OCI-LY7 (cell line): Measurements from ENCODE around the gene CLCN2. TPM values are rescaled to one million over a fixed set of nuclear protein-coding genes. Genes with fewer than 3 reads are reported as not detected.

Source experiments
- BruUV-seq: library from RNA; stranded (reverse); fragments of 400-500 nt; replicated peaks from 2 replicates; lab custom pipeline; 2021; lab: Mats Ljungman, UMichigan
- CTCF ChIA-PET: fragments of 300-600 bp; sonication (Branson Sonifier 250); formaldehyde crosslinking; loops from one replicate; lab custom pipeline; 2022; ENCODE audit warnings: antibody characterized with exemption; ENCODE audit not compliant: unreplicated experiment; lab: Charles Lee
- POLR2A ChIA-PET: fragments of 300-600 bp; sonication (Branson Sonifier 250); formaldehyde crosslinking; loops from one replicate; lab custom pipeline; 2022; ENCODE audit warnings: antibody characterized with exemption; lab: Charles Lee
- DNase-seq: peaks from one replicate; pipeline ENCODE4 v3.0.0-alpha.2; 2015; ENCODE audit warnings: low spot score
- H2AFZ ChIP-seq: fragments of 200-600 bp; sonication (generic), shearing (Covaris generic); 2 replicates; pipeline ENCODE4 v1.6.1; 2014; ENCODE audit warnings: mild to moderate bottlenecking, antibody characterized with exemption, low read length, moderate library complexity
- H3K27ac ChIP-seq: fragments of 200-600 bp; sonication (generic); 2 replicates; pipeline ENCODE4 v1.5.1; 2014; ENCODE audit warnings: mixed run types, low read depth, mild to moderate bottlenecking, moderate library complexity, low read length, inconsistent platforms; ENCODE audit not compliant: poor library complexity, severe bottlenecking
- H3K36me3 ChIP-seq: fragments of 200-600 bp; sonication (generic); 2 replicates; pipeline ENCODE4 v1.6.1; 2014; ENCODE audit warnings: mild to moderate bottlenecking, antibody characterized with exemption, low read length, moderate library complexity, mixed read lengths; ENCODE audit not compliant: insufficient read depth
- H3K4me1 ChIP-seq: fragments of 200-600 bp; sonication (generic); 2 replicates; pipeline ENCODE4 v1.5.1; 2014; ENCODE audit warnings: mild to moderate bottlenecking, low read length; ENCODE audit not compliant: insufficient read depth, poor library complexity, severe bottlenecking
- H3K4me2 ChIP-seq: fragments of 200-600 bp; sonication (generic); 2 replicates; pipeline ENCODE4 v1.6.1; 2014; ENCODE audit warnings: mild to moderate bottlenecking, low read length
- H3K4me3 ChIP-seq: fragments of 200-600 bp; sonication (generic); 2 replicates; pipeline ENCODE4 v1.5.1; 2014; ENCODE audit warnings: mild to moderate bottlenecking, low read depth, low read length; ENCODE audit not compliant: poor library complexity, severe bottlenecking
- H3K79me2 ChIP-seq: fragments of 200-600 bp; sonication (generic); 2 replicates; pipeline ENCODE4 v1.6.1; 2016; ENCODE audit warnings: low read depth, mild to moderate bottlenecking, low read length, moderate library complexity, mixed read lengths; ENCODE audit not compliant: insufficient read depth
- H3K9me2 ChIP-seq: fragments of 200-600 bp; sonication (generic); 2 replicates; pipeline ENCODE4 v1.6.1; 2016; ENCODE audit warnings: mild to moderate bottlenecking, low read length, mixed read lengths; ENCODE audit not compliant: insufficient read depth
- H3K9me3 ChIP-seq: fragments of 200-600 bp; sonication (generic); 2 replicates; pipeline ENCODE4 v1.6.1; 2014; ENCODE audit warnings: mild to moderate bottlenecking, mixed run types, low read length, mixed read lengths
- H4K20me1 ChIP-seq: fragments of 200-600 bp; sonication (generic); 2 replicates; pipeline ENCODE4 v1.6.1; 2014; ENCODE audit warnings: mild to moderate bottlenecking, antibody characterized with exemption, low read length, moderate library complexity, mixed read lengths; ENCODE audit not compliant: insufficient read depth
- EZH2phosphoT487 ChIP-seq: fragments of 200-600 bp; sonication (generic); IDR thresholded peaks from 2 replicates; pipeline ENCODE4 v1.6.1; 2018; ENCODE audit warnings: low read depth, borderline replicate concordance, mild to moderate bottlenecking, mixed run types, antibody characterized with exemption, low read length, moderate library complexity, mixed read lengths
- intact Hi-C: fragments of 100-400 bp; cut with micrococcal nuclease; formaldehyde crosslinking; loops from one replicate; pipeline ENCODE4 v1.10.0; 2022; ENCODE audit not compliant: unreplicated experiment
- total RNA-seq, 2 experiments: library from RNA; depleted of rRNA in 1 of 2; stranded (reverse); fragments of >200 nt in 1 of 2; shearing (Covaris generic) in 1 of 2; gene quantifications; 2 replicates each; pipeline ENCODE4 v1.2.3, GENCODE V29; 2014 to 2022
- TF ChIP-seq, protein P1 (sequence below): fragments of 200-600 bp; sonication (generic); conservative IDR thresholded peaks from 2 replicates; pipeline ENCODE4 v1.5.1; 2014; ENCODE audit warnings: mild to moderate bottlenecking, antibody characterized with exemption, low read length, moderate library complexity, mixed read lengths

Gene CLCN2
- total RNA-seq, 2 experiments from 2014 or later, result 4.2 to 15.0 TPM

DNA sequence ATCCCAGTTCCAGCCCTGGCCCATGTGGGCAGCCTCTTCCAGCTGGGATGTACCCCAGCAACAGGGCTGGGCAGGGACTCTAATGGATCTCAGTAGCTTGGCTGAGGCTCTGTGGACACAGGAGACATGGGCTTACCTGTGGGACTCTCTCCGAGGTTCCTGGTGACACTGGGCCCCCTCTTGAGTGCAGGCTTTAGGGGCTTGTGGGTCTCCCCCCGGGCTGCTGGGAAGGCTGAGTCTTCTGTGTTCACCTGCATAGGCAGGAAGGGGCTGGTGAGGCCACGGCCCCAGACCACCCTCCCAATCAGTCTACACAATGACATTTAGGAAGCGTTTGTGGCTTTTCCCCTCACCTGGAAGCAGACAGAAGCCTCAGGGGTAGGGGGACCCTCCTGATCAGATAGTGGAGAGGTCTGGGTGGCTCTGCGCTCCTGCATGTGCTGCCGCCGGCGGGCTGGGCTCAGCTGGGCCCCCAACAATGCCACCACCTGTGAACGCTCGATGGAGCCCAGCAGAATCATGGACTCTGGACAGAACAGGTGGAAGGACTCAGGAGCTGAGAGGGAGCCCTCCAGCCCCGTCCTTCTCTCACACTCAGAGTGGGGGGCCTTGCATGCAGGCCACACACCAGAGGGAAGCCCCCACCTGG lies 8.4 kb downstream of the CLCN2 start:
- H3K9me2 ChIP-seq, result no peaks in the 10 kb centered on the region
- no peak overlapping the region for H3K4me2 ChIP-seq
- H3K36me3 ChIP-seq, result 0 out of 2 replicates have a peak, but pooled peaks cover 4% of the 10 kb centered on the region
- intact Hi-C loops, result no loop called here
- H3K4me1 ChIP-seq, result no peaks in the 10 kb centered on the region
- TF ChIP-seq, protein P1, sequence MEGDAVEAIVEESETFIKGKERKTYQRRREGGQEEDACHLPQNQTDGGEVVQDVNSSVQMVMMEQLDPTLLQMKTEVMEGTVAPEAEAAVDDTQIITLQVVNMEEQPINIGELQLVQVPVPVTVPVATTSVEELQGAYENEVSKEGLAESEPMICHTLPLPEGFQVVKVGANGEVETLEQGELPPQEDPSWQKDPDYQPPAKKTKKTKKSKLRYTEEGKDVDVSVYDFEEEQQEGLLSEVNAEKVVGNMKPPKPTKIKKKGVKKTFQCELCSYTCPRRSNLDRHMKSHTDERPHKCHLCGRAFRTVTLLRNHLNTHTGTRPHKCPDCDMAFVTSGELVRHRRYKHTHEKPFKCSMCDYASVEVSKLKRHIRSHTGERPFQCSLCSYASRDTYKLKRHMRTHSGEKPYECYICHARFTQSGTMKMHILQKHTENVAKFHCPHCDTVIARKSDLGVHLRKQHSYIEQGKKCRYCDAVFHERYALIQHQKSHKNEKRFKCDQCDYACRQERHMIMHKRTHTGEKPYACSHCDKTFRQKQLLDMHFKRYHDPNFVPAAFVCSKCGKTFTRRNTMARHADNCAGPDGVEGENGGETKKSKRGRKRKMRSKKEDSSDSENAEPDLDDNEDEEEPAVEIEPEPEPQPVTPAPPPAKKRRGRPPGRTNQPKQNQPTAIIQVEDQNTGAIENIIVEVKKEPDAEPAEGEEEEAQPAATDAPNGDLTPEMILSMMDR, result no peak
- TF ChIP-seq EZH2phosphoT487, result no peak
- POLR2A ChIA-PET, result no interaction called here
- CTCF ChIA-PET, result interaction anchor here (0.7 to 1.3 kb wide), 3 partner anchors 8 to 18 kb away, joined by 3 to 4 read pairs (median 3); no protein-coding TSS in a partner anchor
- H3K27ac ChIP-seq, result no peak overlapping the region
- no peak for DNase-seq
- H3K4me3 ChIP-seq, result no peak overlapping the region
- no peaks in the 10 kb centered on the region for H3K9me3 ChIP-seq
- H2AFZ ChIP-seq, result no peak overlapping the region
- no peaks in the 10 kb centered on the region for H4K20me1 ChIP-seq
- H3K79me2 ChIP-seq, result no peaks in the 10 kb centered on the region
- BruUV-seq, result no TSS peak

DNA sequence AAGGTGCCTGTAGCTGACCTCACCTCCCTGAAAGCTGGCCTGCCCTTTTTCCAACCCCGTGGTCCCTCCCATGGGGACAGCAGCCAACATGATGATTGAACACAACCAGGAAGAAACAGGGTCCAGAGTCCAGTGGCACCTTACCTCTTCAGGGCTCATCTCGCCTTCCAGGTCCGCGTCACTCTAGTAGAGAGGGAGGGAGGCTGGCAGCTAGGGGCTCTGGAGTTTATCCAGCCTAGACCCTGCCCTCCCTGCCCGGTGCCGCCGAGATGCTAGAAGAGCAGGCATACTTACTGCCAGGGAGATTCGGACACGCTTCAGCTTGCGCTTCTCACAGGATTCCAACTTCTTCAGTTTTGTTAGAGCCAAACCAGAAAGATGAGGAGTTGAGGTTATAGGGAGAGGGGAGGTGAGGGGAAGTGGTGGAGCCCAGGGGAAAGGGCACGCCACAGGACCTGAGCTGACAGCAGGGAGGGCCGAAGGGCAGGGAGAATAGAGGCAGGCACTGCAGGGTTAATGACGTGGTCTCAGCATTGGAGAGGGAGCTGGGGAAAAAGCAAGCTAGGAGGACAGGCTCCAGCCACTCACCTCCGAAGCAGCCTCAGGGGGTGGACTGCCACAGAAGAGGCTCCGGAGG lies 9.1 kb downstream of the CLCN2 start:
- ChIA-PET CTCF (no interaction called here), POLR2A (no interaction called here)
- H3K9me2 ChIP-seq, result no peaks in the 10 kb centered on the region
- no peak overlapping the region for H3K4me2 ChIP-seq
- H2AFZ ChIP-seq, result no peak overlapping the region
- no peak overlapping the region for H3K4me3 ChIP-seq
- TF ChIP-seq, protein P1, result no peak
- TF ChIP-seq EZH2phosphoT487, result no peak
- BruUV-seq, result no TSS peak
- H3K4me1 ChIP-seq, result no peaks in the 10 kb centered on the region
- H4K20me1 ChIP-seq, result no peaks in the 10 kb centered on the region
- H3K27ac ChIP-seq, result no peak overlapping the region
- H3K79me2 ChIP-seq, result no peaks in the 10 kb centered on the region
- 0 out of 2 replicates have a peak, but pooled peaks cover 4% of the 10 kb centered on the region for H3K36me3 ChIP-seq
- intact Hi-C loops, result no loop called here
- DNase-seq, result no peak
- H3K9me3 ChIP-seq, result no peaks in the 10 kb centered on the region
